Lower leg skin (tissue), 4 donors: ENCODE results near the gene NDC80. TPM values are rescaled to one million over a fixed set of nuclear protein-coding genes. Genes with fewer than 3 reads are reported as not detected.
A peak's percentile ranks its signal among the peaks of the same experiment; 100 is the strongest.

Experiments used
- DNase-seq, 2 donors: peaks; one replicate each; pipeline ENCODE4 v3.0.0-alpha.2; 2019; ENCODE audit warnings: low spot score in 2 of 2
- H3K4me3 ChIP-seq: fragments of 200-600 bp; sonication (generic); 2 replicates; pipeline ENCODE4 v1.5.1; 2017; ENCODE audit warnings: mild to moderate bottlenecking, low read depth; ENCODE audit not compliant: poor library complexity, severe bottlenecking
- POLR2A ChIP-seq, 2 donors: fragments of 450-650 bp; IDR thresholded peaks; one replicate each; pipeline ENCODE4 v1.6.1; 2016 to 2017; ENCODE audit warnings: antibody characterized with exemption in 2 of 2, mild to moderate bottlenecking in 1 of 2, moderate library complexity in 1 of 2
- WGBS, 2 donors: methylation state at CpG; one replicate each; pipeline ENCODE4 v1.1.5; 2018; 5-methylcytosine and 5-hydroxymethylcytosine counted together
- intact Hi-C: fragments of 100-400 bp; cut with DNase I; formaldehyde crosslinking; loops from one replicate; pipeline ENCODE4 v1.15.0; 2023; ENCODE audit warnings: low total_unique reads
- total RNA-seq, 4 donors: library from RNA; depleted of rRNA; stranded (reverse); fragments of >200 nt; gene quantifications; one replicate each; pipeline ENCODE4 v1.1.0, GENCODE V29; 2016
- TF ChIP-seq, protein P1 (sequence below), 3 donors: fragments of 450-650 bp; IDR thresholded peaks; one replicate each; pipeline ENCODE4 v1.5.1; 2016; ENCODE audit warnings: antibody characterized with exemption in 3 of 3, mild to moderate bottlenecking in 3 of 3, moderate library complexity in 2 of 3

The NDC80 gene
- total RNA-seq, 4 donors from 2014 or later: 0.29 to 2.4 (median 1.4) TPM

DNA sequence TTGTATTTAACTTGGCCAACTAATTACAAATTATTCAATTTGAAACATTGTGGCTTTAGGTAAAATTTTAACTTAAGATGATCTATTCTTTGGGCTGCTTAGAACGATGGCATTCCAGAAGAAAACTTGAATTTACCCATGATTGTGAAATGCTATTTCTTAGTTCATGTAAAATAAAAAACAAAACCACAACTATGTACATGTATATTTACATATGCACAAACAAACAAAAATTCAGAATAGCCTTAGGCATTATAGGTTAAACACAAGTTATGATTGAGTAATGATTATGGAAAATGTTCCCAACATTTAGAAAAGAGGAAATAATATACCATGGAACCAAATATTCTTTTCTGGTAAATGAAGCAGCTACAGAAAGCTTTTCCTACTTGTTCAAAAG, 80.6 kb downstream of the NDC80 start:
- no peak for DNase-seq
- intact Hi-C loops: no loop called here
- WGBS, 2 donors: 83 to 92% methylated on average over 1 of the region's 1 CpG
- H3K4me3 ChIP-seq: no peak overlapping the region
- TF ChIP-seq POLR2A (IDR thresholded peaks at IDR 0.05): no peak
- TF ChIP-seq, protein P1, sequence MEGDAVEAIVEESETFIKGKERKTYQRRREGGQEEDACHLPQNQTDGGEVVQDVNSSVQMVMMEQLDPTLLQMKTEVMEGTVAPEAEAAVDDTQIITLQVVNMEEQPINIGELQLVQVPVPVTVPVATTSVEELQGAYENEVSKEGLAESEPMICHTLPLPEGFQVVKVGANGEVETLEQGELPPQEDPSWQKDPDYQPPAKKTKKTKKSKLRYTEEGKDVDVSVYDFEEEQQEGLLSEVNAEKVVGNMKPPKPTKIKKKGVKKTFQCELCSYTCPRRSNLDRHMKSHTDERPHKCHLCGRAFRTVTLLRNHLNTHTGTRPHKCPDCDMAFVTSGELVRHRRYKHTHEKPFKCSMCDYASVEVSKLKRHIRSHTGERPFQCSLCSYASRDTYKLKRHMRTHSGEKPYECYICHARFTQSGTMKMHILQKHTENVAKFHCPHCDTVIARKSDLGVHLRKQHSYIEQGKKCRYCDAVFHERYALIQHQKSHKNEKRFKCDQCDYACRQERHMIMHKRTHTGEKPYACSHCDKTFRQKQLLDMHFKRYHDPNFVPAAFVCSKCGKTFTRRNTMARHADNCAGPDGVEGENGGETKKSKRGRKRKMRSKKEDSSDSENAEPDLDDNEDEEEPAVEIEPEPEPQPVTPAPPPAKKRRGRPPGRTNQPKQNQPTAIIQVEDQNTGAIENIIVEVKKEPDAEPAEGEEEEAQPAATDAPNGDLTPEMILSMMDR (IDR thresholded peaks at IDR 0.05): no peak

- no peak overlapping the region for H3K4me3 ChIP-seq
- TF ChIP-seq POLR2A (IDR thresholded peaks at IDR 0.05): no peak
- TF ChIP-seq, protein P1 (IDR thresholded peaks at IDR 0.05): no peak
- DNase-seq: no peak
- WGBS, 2 donors: 76 to 82% methylated on average over 4 of the region's 4 CpGs
- intact Hi-C loops: no loop called here
Measured at GRCh38 chr18:2653467-2653866, 82.1 kb downstream of the NDC80 start.

GRCh38 chr18:2654169-2654927, 83.0 kb downstream of the NDC80 start:
- intact Hi-C loops: no loop called here
- peak overlapping the region; percentile 79 for H3K4me3 ChIP-seq
- DNase-seq: no peak
- TF ChIP-seq POLR2A (IDR thresholded peaks at IDR 0.05): no peak
- TF ChIP-seq, protein P1 (IDR thresholded peaks at IDR 0.05): no peak
- 39% methylated on average over 13 of the region's 13 CpGs for WGBS, 2 donors

- TF ChIP-seq, protein P1 (IDR thresholded peaks at IDR 0.05): no peak
- no peak for TF ChIP-seq POLR2A (IDR thresholded peaks at IDR 0.05)
- intact Hi-C loops: no loop called here
- H3K4me3 ChIP-seq: peak overlapping the region; percentile 79
- DNase-seq: peak in 1 of 2 donors; percentile 47
- WGBS, 2 donors: 1 to 2% methylated on average over 14 to 22 of the region's 22 CpGs
Measured at GRCh38 chr18:2654928-2655177, 83.5 kb downstream of the NDC80 start.

DNA sequence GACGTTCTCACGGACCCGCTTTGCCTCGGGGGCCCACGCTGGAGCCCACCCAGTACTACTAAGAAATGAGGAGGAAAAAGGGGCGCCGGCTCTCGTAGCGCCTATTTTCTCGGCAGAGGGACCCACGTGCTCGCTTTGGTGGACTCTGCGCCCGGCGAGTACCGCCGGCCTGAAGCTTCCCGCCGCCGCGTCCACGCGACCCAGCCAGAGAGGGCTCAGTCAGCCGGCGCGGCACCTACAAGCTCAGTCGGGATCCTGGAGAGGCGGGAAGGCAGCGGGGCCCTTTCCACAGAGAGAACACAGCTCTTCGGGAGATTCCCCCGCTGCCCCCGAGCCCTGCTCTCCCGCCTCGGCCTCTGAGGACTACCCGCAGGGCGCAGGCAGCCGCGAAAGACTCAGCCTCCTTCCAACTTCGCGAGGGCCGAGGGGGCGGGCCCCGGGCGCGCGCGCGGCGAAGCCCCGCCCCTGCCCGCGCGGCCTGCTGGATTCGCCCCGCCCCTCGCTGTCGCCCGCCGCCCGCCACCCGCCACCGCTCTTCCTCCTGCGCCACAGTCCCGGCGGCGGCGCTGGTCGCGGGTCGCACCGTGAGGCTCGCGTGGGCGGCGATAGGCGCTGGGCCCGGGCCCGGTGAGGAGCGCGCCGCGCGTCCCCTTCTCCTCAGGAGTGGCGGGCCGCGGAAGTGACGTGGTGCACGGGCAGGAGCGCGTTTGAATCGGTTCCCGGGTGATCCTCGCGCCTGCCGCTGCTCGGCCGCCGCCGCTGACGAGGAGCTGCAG, 84.0 kb downstream of the NDC80 start, which contains the start of gene SMCHD1:
SMCHD1 (plus strand) TSS at position 549 of the 776 bp plus-strand sequence. CDS start 350 bp downstream, outside the sequence.
- DNase-seq: peak; percentile 81 to 97
- TF ChIP-seq, protein P1 (IDR thresholded peaks at IDR 0.05): no peak
- peak in 1 of 2 donors; percentile 42 for TF ChIP-seq POLR2A (IDR thresholded peaks at IDR 0.05)
- WGBS, 2 donors: 0 to 1% methylated on average over 2 to 34 of the region's 100 CpGs
- intact Hi-C loops: no loop called here
- H3K4me3 ChIP-seq: peak within 1 kb of the TSS; percentile 79
